Left lobe of liver (tissue), 2 donors: ENCODE results near the gene VIP. TPM values are rescaled to one million over a fixed set of nuclear protein-coding genes. Genes with fewer than 3 reads are reported as not detected.
"Not testable (repeated sequence)": the region's sequence is repeated elsewhere in the genome, so short reads cannot be mapped to it uniquely, and the experiment has no call there.

ENCODE experiments used
- ATAC-seq: fragments of 200-7000 bp; cut with Tn5 transposase; one replicate; pipeline ENCODE4 v1.9.1; 2020; ENCODE audit warnings: mild to moderate bottlenecking, moderate library complexity
- DNase-seq: peaks from one replicate; pipeline ENCODE4 v3.0.0-alpha.2; 2020; ENCODE audit warnings: low spot score
- total RNA-seq: library from RNA; stranded (reverse); gene quantifications from one replicate; pipeline ENCODE4 v1.2.1, GENCODE V29; 2021
- donor health status: DM: no; HTN: no; CAD: no; lungs with moderate emphysema.
- donor health status: DM: no; HTN: yes; CAD: no.

The VIP gene
- 0.15 TPM for total RNA-seq

DNA sequence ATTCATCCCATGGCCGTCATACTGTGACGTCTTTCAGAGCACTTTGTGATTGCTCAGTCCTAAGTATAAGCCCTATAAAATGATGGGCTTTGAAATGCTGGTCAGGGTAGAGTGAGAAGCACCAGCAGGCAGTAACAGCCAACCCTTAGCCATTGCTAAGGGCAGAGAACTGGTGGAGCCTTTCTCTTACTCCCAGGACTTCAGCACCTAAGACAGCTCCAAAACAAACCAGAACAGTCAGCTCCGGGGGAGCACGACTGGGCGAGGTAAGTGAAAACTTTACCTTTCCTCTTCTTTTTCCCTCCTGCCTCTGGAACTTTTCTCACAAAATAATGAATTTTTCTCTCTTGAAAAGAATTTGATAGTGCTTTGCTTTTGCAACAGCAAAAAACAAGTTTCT is at the start of gene VIP:
Gene VIP, plus strand, starts transcription at position 104 of the 400 bp plus-strand sequence. CDS start 1,381 bp downstream, outside the sequence.
- ATAC-seq (peak; percentile 48), DNase-seq (no peak)

DNA sequence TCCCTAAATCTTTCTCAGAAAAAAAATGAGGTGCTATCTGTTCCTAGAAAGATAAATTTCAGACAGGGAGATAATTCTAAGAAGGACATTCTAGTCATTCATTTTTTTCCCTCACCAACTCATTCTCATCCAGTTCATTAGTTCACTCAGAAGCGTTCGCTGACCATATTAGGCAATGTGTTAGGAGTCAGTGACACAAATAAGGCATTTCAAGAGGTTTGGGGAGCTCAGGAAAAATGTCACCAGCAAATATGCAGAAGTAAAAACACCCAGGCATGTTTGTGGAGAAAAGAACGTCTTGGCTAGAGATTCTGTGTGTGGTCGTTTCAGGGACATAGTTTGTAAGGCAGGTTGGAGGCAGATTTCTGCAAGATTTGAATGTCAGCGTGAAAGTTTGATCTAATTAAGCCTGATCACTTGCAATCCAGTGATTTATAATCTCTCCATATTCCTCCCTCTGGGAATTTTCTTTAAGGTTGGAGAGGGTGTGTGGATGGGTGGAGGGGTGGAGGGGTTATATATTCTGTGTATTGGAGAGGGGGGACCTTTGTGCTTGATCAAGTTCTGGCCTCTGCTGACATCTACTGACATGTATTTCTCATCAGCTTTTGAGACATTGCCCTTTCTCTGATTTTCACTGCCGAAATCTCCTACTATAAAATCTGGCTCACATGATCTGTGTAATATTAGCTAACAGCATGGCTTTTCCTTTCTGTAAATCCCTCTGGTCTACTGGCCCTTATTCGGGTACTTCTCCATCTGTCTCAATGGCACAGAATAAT is 49.3 kb upstream of the VIP start:
- DNase-seq: no peak
- no peak for ATAC-seq

DNA sequence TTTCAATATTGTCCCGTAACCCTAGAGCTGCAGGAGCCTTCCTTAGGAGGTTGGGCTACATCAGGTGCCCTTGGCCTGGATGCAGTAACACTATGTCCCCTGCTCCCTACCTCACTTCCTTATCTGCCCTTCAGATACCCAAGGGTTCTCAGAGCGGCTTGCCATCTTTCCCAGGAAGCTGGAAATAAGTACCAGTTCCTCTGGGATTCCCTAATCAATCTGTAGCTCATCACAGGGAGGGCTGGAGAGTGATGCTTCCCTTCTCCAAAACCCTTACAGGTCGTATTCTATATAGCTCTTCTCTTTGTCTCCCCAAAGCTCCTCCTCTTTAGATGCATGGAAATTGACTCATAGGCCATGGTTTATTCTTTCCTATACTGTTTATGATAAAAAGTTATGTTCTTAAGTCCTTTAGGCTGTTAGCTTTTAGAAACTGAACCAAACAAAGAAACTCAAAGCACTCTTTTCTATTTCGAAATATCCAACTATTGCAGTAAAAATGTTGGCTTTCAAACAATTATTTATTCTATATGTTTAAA is 48.7 kb upstream of the VIP start:
- no peak for ATAC-seq
- DNase-seq: no peak

DNA sequence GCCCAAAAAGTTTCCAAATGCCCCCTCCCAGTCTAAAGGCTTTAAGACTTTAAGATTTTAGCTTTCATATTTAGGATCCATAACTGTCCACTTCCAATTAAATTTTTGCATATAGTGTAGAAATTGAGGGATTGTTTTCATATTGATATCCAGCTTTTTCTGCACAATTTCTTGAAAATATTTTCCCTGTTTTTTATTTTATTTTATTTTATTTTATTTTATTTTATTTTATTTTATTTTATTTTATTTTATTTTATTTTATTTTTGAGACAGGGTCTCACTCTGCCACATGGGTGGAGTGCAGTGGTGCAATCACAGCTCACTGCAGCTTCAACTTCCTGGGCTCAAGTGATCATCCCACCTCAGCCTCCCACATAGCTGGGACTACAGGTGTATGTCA is 46.8 kb upstream of the VIP start:
- not testable (repeated sequence) for ATAC-seq, DNase-seq

DNA sequence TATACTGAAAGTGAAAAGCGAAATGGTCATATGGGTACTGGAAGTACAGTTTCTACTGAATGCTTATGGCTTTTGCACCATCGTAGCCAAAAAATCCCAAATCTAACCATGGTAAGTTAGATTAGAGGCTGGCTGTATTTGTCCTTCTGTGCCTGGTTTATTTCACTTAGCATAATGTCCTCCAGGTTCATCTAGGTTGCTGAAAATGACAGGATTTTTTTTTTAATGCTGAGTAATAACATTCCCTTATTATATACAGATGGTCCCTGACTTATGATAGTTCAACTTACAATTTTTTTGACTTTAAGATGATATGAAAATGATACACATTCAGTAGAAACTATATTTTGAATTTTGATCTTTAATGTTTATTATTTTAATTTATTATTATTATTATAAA is 45.3 kb upstream of the VIP start:
- ATAC-seq (no peak), DNase-seq (no peak)

DNA sequence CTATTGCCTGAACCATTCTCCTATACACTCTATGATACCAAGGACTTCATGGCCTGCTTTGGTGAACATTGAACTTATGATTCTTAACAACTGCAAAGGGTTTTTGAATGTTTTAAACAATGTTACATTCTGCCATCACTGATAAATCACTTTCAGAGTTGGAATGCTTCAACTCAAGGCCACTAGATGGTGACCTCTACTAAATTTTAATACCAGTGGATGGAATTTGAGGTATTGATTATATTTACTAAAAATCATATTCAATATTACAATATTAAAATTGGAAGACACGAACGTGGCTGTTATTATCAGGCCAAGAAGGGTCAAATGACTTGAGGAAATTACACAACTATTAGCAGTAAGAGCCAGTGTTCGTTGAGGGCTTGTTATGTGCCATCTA is 34.3 kb upstream of the VIP start:
- DNase-seq (no peak), ATAC-seq (no peak)

DNA sequence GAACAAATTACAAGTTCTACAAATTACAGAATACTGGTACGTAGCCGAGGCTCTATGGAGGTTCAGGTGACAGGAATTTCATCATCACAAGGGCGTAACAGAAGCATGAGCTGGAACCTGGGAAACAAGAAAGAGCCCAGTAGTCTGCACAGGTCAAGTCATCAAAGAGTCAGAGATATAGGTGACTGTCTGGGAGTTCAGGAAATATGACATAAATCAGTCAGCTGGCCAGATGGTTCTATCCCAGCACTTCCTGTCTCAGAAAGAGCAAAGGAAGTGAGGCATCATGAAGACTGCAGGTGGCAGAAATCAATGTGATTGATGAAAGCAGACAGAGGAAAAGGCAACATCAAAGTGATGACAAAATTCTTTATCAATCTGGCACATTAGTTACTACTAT is 29.6 kb upstream of the VIP start:
- ATAC-seq: no peak
- no peak for DNase-seq

DNA sequence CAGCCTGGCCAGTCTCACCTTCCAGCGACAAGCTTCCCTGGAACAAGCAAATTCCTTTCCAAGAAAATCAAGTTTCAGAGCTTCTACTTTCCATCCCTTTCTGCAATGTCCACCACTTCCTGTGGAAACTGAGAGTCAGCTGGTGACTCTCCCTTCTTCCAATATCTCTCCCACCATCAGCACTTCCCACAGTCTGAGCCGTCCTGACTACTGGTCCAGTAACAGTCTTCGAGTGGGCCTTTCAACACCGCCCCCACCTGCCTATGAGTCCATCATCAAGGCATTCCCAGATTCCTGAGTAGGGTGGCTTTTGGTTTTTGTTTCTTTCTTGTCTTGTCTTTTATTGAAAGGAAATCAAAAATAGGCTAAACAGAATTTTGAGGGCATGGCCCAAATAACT is 28.6 kb upstream of the VIP start:
- ATAC-seq: no peak
- DNase-seq: no peak

DNA sequence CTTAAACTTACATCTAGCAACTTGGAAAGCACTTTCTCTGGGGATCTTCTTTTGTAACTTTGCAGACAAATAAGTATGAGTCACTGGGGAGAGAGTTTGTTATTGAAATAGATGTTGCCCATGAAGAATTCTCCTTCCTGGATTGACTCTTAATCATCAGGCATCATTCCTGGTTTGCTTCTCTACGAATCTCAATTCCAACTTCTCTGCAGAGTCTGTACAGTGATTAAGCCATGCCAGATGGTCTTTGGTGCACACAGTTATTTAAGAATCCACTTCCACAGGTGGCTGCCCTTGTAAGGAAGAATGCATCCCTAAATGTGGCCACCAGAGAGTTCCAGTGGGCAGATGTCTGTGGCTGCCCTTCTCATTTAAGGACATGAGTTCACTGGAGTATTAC is 27.2 kb upstream of the VIP start:
- ATAC-seq (no peak), DNase-seq (no peak)

DNA sequence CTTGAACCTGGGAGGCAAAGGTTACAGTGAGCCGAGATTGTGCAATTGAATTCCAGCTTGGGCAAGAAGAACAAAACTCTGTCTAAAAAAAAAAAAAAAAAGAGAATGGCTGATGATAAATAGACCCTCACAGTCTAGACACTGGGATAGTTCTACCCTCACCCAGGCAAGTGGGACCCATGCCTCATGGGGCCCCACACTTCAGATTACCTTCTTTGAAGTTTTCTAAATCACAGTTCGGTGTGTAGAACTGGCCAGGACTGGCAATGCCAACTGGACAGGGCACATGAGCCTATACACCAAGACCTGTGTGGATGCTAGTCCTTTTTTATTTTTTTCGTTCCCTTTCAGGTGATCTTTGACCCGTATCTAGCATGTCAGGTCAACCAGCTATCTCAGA is 24.3 kb upstream of the VIP start:
- ATAC-seq (no peak), DNase-seq (no peak)

DNA sequence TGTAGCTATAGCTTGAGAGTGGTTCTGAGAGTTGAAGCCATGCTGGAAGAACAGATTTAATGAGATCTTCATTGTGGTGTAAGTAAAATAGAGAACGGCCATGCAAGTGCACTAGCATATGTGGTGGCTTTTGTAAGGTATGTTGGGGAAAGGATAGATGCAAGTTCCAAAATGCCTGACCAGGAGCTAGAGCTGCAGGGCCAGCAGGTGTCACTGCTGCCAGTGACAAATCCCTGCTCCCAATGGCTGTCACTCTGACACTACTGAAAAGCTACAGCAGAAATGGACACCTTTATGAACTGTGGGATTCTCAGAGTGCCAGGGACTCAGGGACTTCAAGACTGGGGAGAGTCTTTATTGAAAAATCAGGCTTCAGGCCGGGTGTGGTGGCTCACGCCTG is 23.1 kb upstream of the VIP start:
- ATAC-seq: no peak
- no peak for DNase-seq

DNA sequence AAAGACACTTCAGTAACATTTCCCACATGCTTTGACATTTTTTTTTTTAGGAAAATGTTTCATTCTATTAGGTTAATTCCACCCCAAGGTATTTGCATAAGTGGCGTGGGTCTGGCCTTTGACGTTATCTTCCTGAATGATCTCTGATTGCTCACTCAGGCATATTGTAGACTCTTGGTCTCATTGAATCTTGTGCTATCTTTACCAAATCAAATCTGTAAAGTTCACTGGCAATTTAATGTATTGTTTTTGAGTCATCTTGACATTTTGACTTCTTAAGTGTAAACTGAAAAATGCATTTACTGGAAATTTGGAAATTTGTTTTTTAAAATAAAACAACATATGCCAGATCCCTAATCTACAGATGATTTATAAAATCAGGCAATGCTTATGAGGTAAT is 16.0 kb upstream of the VIP start:
- ATAC-seq: no peak
- DNase-seq: no peak

DNA sequence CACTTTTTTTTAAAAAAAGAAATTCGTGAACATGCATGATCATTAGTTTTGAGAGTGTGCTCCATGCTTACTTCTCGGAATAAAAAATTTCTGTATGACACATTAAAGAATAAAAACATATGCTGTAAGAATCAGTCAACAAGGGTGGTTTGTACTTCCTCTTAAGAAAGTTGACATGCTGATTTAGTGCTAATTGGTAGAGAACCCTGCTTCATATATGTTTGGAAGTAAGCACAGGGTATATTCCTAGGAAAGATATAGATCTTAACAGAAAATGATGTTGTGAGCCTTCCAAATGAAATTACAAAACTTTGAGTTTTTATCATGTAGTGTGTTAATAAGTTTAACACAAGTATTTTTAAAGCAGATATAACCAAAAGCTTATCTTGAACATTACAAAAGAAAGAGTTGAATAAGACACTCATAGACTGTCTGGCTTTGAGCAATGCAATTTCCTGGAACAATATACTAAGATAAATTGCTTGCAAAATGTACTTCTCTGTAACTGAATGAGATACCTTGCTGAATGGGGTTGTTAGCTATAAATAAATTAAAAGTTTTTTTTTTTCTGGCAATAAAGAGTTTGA is 13.8 kb upstream of the VIP start:
- no peak for ATAC-seq
- DNase-seq: no peak

DNA sequence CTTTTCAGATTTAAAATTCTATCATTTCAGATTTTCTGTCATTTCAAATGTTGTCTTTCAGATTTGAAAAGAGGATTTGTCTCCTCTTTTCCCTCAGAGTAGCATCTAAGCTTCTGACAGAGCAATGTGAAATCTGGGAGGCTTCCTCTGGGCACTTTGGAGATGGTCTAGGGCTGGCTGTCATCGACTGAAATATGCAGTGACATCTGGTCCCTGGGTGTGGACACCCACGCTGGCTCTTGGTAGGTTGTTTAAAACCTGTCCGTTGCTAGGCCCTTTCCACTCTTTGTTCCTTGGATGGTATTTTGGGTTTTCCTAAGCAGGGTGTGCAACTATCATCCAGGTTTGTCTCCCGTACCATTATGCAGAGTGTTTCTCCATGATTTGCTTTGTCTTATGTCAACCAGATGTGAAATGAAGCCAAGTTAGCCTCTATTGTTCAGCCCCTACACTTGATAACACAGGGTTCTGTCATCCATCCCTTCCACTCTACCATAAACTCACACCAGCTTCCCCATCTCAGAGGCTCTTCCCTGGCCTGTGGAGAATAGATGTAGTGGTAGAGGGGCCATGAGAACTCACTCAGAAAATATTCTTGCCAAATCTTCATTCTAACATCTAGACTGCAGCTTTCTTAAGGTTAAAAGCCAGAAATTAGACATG is 5.0 kb upstream of the VIP start:
- ATAC-seq: no peak
- DNase-seq: no peak

DNA sequence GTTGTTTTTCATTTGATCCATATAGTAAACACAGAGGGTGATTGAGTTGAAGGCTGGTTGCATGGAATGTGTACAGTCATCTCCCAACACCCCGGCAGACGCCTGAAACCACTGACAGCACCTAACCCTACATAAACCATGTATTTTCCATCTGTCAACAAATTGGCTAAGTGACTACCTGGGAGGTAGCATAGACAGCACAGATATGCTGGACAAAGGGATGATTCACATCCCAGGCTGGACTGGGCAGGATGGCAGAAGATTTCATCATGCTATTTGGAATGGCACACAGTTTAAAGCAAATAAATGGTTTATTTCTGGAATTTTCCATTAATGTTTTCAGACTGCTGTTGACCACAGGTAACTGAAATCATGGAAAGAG is 4.4 kb upstream of the VIP start:
- ATAC-seq (no peak), DNase-seq (no peak)

DNA sequence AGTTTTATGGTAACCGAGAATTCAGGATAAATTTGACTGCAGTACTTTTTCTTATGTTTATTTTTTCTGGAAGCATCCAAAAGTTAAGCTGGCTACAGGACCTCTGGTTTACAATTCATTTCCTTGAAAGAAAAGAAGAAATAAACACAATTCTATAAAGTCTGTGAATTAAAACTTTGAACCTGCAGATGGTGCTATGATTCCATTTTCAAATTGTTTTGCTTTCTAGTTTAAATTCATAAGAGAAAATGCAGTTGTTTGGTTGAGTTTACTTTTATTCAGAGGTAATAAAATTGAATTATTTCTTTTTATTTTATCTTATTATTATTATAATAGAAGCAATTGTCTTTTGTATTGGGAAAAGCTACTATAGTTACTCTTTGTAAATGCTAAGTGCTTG is 1.8 kb upstream of the VIP start:
- DNase-seq: no peak
- no peak for ATAC-seq

DNA sequence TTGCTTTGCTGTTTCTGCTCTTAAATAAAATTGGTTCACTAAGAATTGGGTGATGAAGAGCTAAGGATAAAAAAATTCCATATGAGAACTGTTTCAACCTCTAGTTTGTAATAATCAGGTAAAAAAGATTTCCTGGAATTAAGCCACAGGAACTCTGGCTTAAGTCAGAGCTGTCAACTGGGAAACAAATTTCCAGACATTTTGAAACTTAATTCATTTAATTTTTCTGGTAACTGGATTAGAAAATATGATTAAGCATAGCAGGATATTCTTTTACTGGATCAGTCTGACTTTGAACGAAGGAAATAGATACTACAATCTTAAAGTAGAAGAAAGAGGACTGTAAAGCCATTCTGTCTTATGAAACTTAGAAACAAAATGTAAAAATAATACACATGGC is 1.3 kb upstream of the VIP start:
- DNase-seq (no peak), ATAC-seq (no peak)

DNA sequence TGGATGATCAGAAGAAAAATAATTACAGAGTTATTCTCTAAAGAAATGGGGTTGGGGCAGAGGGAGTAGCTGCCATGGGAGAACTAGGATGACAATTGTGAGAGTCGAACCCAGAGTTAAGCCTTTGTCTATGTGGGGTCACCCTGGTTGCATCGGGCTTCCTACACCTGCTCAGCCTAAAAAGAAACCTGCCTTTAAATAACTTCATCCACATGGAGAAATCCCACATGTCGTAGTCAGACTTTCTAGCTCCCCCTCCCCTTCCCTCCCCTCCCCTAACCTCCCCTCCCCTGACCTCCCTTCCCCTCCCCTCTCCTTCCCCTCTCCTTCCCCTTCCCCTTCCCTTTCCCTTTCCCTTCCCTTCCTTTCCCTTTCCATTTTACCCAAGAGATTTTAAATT is 14.7 kb downstream of the VIP start:
- ATAC-seq: no peak
- DNase-seq: no peak

DNA sequence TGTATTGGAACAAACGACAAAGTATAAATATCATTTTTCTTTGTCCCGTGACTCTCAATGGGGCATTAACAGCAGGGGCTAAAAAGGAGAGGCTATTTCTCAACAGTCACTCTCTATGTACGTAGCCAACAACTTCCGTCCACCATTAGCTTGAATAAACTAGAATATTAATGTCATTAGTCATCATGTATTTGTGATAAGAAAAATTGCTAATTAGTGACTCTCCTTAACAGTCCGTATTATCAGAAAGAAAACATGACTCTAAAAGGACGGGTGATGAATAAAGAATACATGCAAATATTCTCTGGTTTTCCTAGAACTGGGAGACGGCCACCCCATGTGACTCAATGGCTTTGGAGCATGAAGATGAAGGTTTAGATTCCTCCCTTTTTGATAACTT is 18.6 kb downstream of the VIP start:
- no peak for ATAC-seq
- DNase-seq: no peak

DNA sequence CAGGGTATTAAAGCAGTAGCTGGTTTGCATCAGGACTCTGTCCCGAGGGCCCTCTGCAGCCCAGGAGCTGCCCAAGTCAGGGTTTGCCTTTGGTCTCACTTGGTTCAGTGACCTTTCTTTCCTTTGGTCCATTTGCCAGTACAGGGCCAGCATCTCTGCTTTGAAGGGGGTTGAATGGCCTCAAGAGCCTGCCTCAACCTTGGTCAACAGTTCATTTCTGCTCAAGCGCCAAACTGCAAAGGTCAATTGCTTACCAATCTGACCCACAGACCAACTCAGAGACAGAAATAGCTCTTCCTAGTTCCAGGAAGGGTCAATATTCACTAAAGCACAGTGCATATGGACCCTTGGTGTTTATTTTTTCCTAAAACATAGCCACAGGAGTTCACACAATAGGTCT is 19.4 kb downstream of the VIP start:
- no peak for DNase-seq
- ATAC-seq: no peak

DNA sequence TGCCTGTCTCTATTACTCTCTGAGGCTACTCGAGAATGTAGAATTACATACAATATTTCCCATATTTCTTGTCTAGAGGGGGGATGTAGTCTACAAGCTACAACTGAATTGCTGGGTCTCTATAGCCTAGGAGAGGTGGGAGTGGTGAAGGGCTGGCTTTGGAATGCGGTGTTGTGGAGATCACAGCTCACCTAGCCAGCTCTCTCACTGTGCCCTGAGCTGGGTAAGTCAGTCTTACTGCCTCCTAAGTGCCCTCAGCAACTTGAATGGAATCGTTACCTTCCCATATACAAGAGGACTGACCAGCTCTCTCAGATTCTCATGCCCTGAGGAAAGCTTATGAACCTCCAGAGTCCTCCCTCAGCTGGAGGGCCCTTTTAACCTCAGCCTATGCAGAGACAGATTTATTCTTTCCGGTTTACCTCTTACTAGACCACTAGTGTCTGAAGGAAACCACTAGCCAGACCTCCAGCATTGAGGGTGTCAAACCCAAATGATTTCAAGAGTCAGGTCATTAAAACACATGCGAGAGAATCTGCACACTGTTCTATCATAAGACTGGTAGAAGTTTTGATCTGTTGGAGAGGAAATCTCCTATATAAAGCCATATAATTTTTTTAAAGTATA is 20.6 kb downstream of the VIP start:
- DNase-seq (no peak), ATAC-seq (no peak)

DNA sequence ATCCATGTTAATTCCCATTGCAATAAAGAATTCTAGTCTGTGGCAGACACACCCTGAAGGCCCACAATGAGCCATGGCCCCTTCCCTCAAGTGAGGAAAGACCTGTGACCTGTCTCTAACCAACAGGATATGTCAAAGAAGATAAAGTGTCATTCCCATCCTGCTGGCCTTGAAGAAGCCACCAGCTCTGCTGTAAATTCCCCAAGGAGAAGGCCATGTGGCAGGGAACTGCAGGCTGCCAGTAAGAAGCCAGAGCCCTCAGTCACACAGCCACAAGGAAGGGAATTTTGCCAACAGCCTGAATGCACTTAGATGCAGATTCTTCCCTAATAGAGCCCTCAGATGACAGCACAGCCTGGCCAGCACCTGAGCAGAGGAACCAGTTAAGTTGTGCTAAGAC is 24.8 kb downstream of the VIP start:
- ATAC-seq (no peak), DNase-seq (no peak)
